WTC11 (cell line): ENCODE results near the gene PHF21B. TPM values are rescaled to one million over a fixed set of nuclear protein-coding genes. Genes with fewer than 3 reads are reported as not detected.

Source experiments
- ATAC-seq: fragments of 200-7000 bp; cut with Tn5 transposase; 2 replicates; pipeline ENCODE4 v1.10.0; 2021; ENCODE audit warnings: mild to moderate bottlenecking, moderate library complexity
- CTCF ChIA-PET: fragments of 300-600 bp; sonication (Branson Sonifier 250); formaldehyde crosslinking; loops from one replicate; lab custom pipeline; 2021; ENCODE audit warnings: antibody characterized with exemption; lab: Charles Lee
- POLR2A ChIA-PET: fragments of 350-600 bp; sonication (Branson Sonifier 250); formaldehyde crosslinking; loops from one replicate; lab custom pipeline; 2021; ENCODE audit warnings: antibody characterized with exemption; lab: Charles Lee
- DNase-seq: peaks from one replicate; pipeline ENCODE4 v3.0.0; 2021; ENCODE audit warnings: low spot score
- H3K27ac Mint-ChIP-seq: 2 replicates; pipeline ENCODE4 v1.8.0; 2021; ENCODE audit warnings: mixed read lengths
- H3K27me3 Mint-ChIP-seq: 2 replicates; pipeline ENCODE4 v1.8.0; 2021; ENCODE audit warnings: low read depth, mild to moderate bottlenecking, moderate library complexity, mixed read lengths
- H3K36me3 Mint-ChIP-seq: 2 replicates; pipeline ENCODE4 v1.8.0; 2021; ENCODE audit warnings: mixed read lengths
- H3K4me1 Mint-ChIP-seq: 2 replicates; pipeline ENCODE4 v1.8.0; 2022; ENCODE audit warnings: mixed read lengths
- H3K4me3 Mint-ChIP-seq: 2 replicates; pipeline ENCODE4 v1.8.0; 2021; ENCODE audit warnings: mild to moderate bottlenecking, moderate library complexity, mixed read lengths
- H3K9me3 Mint-ChIP-seq: 2 replicates; pipeline ENCODE4 v1.8.0; 2021; ENCODE audit warnings: mixed read lengths
- ATF1 ChIP-seq: sonication (generic); formaldehyde crosslinking; IDR thresholded peaks from 2 replicates; pipeline ENCODE4 v1.8.1; 2023; ENCODE audit warnings: mild to moderate bottlenecking, moderate library complexity, missing genetic modification reagents
- ATF2 ChIP-seq: sonication (generic); formaldehyde crosslinking; IDR thresholded peaks from 2 replicates; pipeline ENCODE4 v1.8.1; 2022; ENCODE audit warnings: low read depth, missing genetic modification reagents, borderline replicate concordance
- GRHL2 ChIP-seq: fragments of 250-450 bp; sonication (Bioruptor Pico); IDR thresholded peaks from 2 replicates; pipeline ENCODE4 v1.8.0; 2022; ENCODE audit warnings: mild to moderate bottlenecking, moderate library complexity; ENCODE audit not compliant: insufficient replicate concordance, severe bottlenecking
- HMGA2 ChIP-seq: fragments of 250-450 bp; sonication (Bioruptor Pico); IDR thresholded peaks from 2 replicates; pipeline ENCODE4 v1.4.0; 2021; ENCODE audit warnings: mild to moderate bottlenecking, moderate library complexity
- JAZF1 ChIP-seq: fragments of 250-450 bp; sonication (Bioruptor Pico); IDR thresholded peaks from 2 replicates; pipeline ENCODE4 v1.9.0; 2021; ENCODE audit warnings: moderate library complexity, mild to moderate bottlenecking, inconsistent platforms
- NR1H2 ChIP-seq: sonication (generic); formaldehyde crosslinking; IDR thresholded peaks from 2 replicates; pipeline ENCODE4 v1.9.0; 2021; ENCODE audit warnings: mild to moderate bottlenecking, moderate library complexity, missing genetic modification reagents
- PRDM15 ChIP-seq: sonication (generic); formaldehyde crosslinking; IDR thresholded peaks from 2 replicates; pipeline ENCODE4 v1.8.0; 2022; ENCODE audit warnings: missing genetic modification reagents
- SP1 ChIP-seq: sonication (generic); formaldehyde crosslinking; conservative IDR thresholded peaks from 2 replicates; pipeline ENCODE4 v1.8.1; 2022; ENCODE audit warnings: missing genetic modification reagents
- TEAD1 ChIP-seq: sonication (generic); formaldehyde crosslinking; IDR thresholded peaks from 2 replicates; pipeline ENCODE4 v1.8.0; 2022; ENCODE audit warnings: mild to moderate bottlenecking, missing genetic modification reagents
- ZBTB21 ChIP-seq: sonication (generic); formaldehyde crosslinking; IDR thresholded peaks from 2 replicates; pipeline ENCODE4 v1.8.1; 2023; ENCODE audit warnings: mild to moderate bottlenecking, missing genetic modification reagents, borderline replicate concordance
- ZNF219 ChIP-seq: sonication (generic); formaldehyde crosslinking; IDR thresholded peaks from 2 replicates; pipeline ENCODE4 v1.8.0; 2023; ENCODE audit warnings: missing genetic modification reagents, mild to moderate bottlenecking, borderline replicate concordance
- ZNF317 ChIP-seq: sonication (generic); formaldehyde crosslinking; IDR thresholded peaks from 2 replicates; pipeline ENCODE4 v1.8.1; 2023; ENCODE audit warnings: low read depth, mild to moderate bottlenecking, moderate library complexity, missing genetic modification reagents, borderline replicate concordance
- ZNF425 ChIP-seq: fragments of 250-450 bp; sonication (Bioruptor Pico); conservative IDR thresholded peaks from 2 replicates; pipeline ENCODE4 v1.9.0; 2021; ENCODE audit warnings: mild to moderate bottlenecking
- ZSCAN18 ChIP-seq: fragments of 250-450 bp; sonication (Bioruptor Pico); IDR thresholded peaks from 2 replicates; pipeline ENCODE4 v2.1.2; 2022; ENCODE audit warnings: mild to moderate bottlenecking, moderate library complexity
- total RNA-seq: library from RNA; stranded (reverse); gene quantifications from 3 replicates; pipeline ENCODE4 v1.2.3, GENCODE V29; 2021
- TF ChIP-seq, protein P1 (sequence below): sonication (generic); formaldehyde crosslinking; IDR thresholded peaks from 2 replicates; pipeline ENCODE4 v1.8.0; 2023; ENCODE audit warnings: mild to moderate bottlenecking, missing genetic modification reagents
- TF ChIP-seq, protein P2 (sequence below): sonication (generic); formaldehyde crosslinking; IDR thresholded peaks from 2 replicates; pipeline ENCODE4 v1.8.0; 2022; ENCODE audit warnings: mild to moderate bottlenecking, missing genetic modification reagents

The PHF21B gene
- total RNA-seq, 1 experiment from 2014 or later = 107 TPM

- TF ChIP-seq, protein P1, sequence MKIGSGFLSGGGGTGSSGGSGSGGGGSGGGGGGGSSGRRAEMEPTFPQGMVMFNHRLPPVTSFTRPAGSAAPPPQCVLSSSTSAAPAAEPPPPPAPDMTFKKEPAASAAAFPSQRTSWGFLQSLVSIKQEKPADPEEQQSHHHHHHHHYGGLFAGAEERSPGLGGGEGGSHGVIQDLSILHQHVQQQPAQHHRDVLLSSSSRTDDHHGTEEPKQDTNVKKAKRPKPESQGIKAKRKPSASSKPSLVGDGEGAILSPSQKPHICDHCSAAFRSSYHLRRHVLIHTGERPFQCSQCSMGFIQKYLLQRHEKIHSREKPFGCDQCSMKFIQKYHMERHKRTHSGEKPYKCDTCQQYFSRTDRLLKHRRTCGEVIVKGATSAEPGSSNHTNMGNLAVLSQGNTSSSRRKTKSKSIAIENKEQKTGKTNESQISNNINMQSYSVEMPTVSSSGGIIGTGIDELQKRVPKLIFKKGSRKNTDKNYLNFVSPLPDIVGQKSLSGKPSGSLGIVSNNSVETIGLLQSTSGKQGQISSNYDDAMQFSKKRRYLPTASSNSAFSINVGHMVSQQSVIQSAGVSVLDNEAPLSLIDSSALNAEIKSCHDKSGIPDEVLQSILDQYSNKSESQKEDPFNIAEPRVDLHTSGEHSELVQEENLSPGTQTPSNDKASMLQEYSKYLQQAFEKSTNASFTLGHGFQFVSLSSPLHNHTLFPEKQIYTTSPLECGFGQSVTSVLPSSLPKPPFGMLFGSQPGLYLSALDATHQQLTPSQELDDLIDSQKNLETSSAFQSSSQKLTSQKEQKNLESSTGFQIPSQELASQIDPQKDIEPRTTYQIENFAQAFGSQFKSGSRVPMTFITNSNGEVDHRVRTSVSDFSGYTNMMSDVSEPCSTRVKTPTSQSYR (CRISPR knock-in tag) = no peak
- TF ChIP-seq, protein P2, sequence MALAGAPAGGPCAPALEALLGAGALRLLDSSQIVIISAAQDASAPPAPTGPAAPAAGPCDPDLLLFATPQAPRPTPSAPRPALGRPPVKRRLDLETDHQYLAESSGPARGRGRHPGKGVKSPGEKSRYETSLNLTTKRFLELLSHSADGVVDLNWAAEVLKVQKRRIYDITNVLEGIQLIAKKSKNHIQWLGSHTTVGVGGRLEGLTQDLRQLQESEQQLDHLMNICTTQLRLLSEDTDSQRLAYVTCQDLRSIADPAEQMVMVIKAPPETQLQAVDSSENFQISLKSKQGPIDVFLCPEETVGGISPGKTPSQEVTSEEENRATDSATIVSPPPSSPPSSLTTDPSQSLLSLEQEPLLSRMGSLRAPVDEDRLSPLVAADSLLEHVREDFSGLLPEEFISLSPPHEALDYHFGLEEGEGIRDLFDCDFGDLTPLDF = no peak
Observed at GRCh38 chr22:44931766-44932165, 78.0 kb downstream of the PHF21B start (continued).

DNA sequence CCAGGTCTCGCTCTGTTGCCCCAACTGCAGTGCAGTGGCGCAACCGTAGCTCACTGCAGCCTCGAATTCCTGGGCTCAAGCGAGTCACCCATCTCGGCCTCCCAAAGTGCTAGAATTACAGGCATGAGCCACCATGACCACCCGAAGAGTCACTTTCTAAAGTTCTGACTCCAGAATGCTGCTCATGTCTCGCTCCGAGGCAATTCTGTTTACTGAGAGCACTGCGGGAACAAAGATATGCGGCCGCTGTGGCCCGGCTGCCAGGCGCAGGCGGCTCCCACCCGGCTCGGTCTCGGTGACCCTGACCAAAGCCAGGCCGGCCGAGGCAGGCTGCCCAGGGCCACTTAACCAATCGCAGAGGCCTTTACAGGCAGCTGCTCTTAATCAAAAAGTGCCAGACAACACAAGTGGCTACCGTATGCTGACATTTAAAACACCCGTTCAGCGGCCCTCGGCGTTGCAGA, 78.7 kb downstream of the PHF21B start:
- no peak overlapping the region; the same call in 1 of the 2 replicates for H3K27ac Mint-ChIP-seq
- H3K36me3 Mint-ChIP-seq = peaks cover 26% of the 10 kb centered on the region
- H3K9me3 Mint-ChIP-seq = no peaks in the 10 kb centered on the region
- H3K27me3 Mint-ChIP-seq = no peaks in the 10 kb centered on the region
- ATAC-seq (no peak), DNase-seq (no peak)
- CTCF ChIA-PET = interaction anchor here (0.9 kb wide), 1 partner anchor 247 kb away, joined by 3 read pairs; no protein-coding TSS in a partner anchor
- peaks cover 19% of the 10 kb centered on the region for H3K4me1 Mint-ChIP-seq
- POLR2A ChIA-PET = no interaction called here
- no peak for TF ChIP-seq ZNF317
- TF ChIP-seq ATF1 = no peak
- TF ChIP-seq GRHL2 (CRISPR knock-in tag) = no peak
- no peak overlapping the region for H3K4me3 Mint-ChIP-seq

GRCh38 chr22:44930711-44931035, 79.1 kb downstream of the PHF21B start:
- Mint-ChIP-seq H3K36me3 (peaks cover 27% of the 10 kb centered on the region), H3K9me3 (no peaks in the 10 kb centered on the region), H3K27me3 (no peaks in the 10 kb centered on the region), H3K4me3 (no peak overlapping the region), H3K27ac (no peak overlapping the region; the same call in 1 of the 2 replicates), H3K4me1 (peaks cover 19% of the 10 kb centered on the region)
- POLR2A ChIA-PET = no interaction called here
- no peak for DNase-seq
- no peak for TF ChIP-seq ZSCAN18 (CRISPR knock-in tag)
- no peak for TF ChIP-seq TEAD1 (CRISPR knock-in tag)
- no peak for ATAC-seq
- CTCF ChIA-PET = interaction anchor here (0.9 kb wide), 1 partner anchor 246 kb away, joined by 3 read pairs; no protein-coding TSS in a partner anchor

DNA sequence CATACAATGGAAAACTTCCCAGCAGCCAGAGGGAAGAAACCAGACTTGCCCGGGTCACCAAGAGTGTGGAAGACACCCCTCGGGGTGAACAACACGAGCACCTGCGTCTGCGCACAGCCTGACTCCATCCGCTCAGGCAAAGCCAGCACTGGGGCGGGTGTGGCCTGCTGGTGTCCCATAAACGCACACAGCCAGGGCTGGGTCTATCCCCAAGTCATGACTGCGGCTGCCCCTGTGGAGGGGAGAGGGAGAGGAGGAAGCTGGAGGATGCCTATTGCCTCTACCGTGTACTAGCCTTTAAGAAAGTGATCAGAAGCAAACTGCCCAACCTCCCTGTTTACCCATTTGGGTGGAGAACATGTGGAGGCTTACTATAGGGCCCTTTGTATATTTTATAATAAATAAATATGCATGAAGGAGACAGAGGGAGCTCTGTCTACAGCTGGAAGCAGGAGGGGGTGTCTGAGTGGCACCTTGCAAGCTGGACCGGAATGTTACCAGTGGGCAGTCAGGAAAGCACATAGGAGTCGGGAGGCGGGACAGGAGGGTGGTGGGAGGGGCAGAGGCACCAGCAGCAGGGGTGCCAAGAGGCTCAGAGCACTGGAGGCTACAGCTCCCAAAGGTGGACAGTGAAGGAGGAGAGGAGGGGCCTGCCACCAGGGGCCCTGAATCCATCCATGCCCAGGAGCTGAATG, 79.6 kb downstream of the PHF21B start:
- H3K27ac Mint-ChIP-seq = peak overlapping the region; percentile 60
- TF ChIP-seq HMGA2 (CRISPR knock-in tag) (no peak), ZNF425 (CRISPR knock-in tag) (no peak), NR1H2 (CRISPR knock-in tag) (no peak), ZBTB21 (CRISPR knock-in tag) (no peak), ATF2 (CRISPR knock-in tag) (no peak), SP1 (no peak), PRDM15 (CRISPR knock-in tag) (no peak), JAZF1 (no peak), ZNF219 (CRISPR knock-in tag) (no peak)

More for the DNA sequence above, 79.6 kb downstream of the PHF21B start:
- ChIA-PET POLR2A (interaction anchor here (0.5 kb wide), 1 partner anchor 43 kb away, joined by 6 read pairs; no protein-coding TSS in a partner anchor), CTCF (interaction anchor here (0.8 to 0.9 kb wide), 2 partner anchors 109 to 246 kb away, joined by 3 read pairs; no protein-coding TSS in a partner anchor)
- no peak overlapping the region for H3K4me3 Mint-ChIP-seq
- H3K36me3 Mint-ChIP-seq = peaks cover 32% of the 10 kb centered on the region
- no peak for DNase-seq
- ATAC-seq = no peak
- H3K4me1 Mint-ChIP-seq = peaks cover 19% of the 10 kb centered on the region
- H3K9me3 Mint-ChIP-seq = peaks cover 4% of the 10 kb centered on the region; the same call in 1 of the 2 replicates
- no peaks in the 10 kb centered on the region for H3K27me3 Mint-ChIP-seq
